Spleen (tissue), 11 donors: ENCODE results near the gene EIF3K. TPM values are rescaled to one million over a fixed set of nuclear protein-coding genes. Genes with fewer than 3 reads are reported as not detected.

ENCODE experiments used
- DNase-seq: peaks from one replicate; pipeline ENCODE4 v3.0.0-alpha.2; 2020
- H3K27ac ChIP-seq, 8 donors: fragments of 200-600 bp; sonication (generic) in 7 of 8; 1 replicate in 4 of 8; 2 replicates in 4 of 8; pipeline versions ENCODE4 v1.5.0 to v1.8.0; 2016 to 2021; ENCODE audit warnings: inconsistent platforms in 4 of 8, mild to moderate bottlenecking in 4 of 8, moderate library complexity in 1 of 8
- H3K27me3 ChIP-seq, 7 donors: fragments of 200-600 bp; sonication (generic) in 6 of 7; replicated peaks in 1 of 7; 1 replicate in 4 of 7; 2 replicates in 3 of 7; pipeline versions ENCODE4 v1.5.0 to v1.8.0; 2016 to 2021; ENCODE audit warnings: inconsistent platforms in 3 of 7, mild to moderate bottlenecking in 1 of 7
- H3K36me3 ChIP-seq, 6 donors: fragments of 200-600 bp; sonication (generic) in 5 of 6; 1 replicate in 4 of 6; 2 replicates in 2 of 6; pipeline versions ENCODE4 v1.5.0 to v1.8.0; 2016 to 2021; ENCODE audit warnings: inconsistent platforms in 2 of 6
- H3K4me1 ChIP-seq, 6 donors: fragments of 200-600 bp; sonication (generic) in 5 of 6; 1 replicate in 3 of 6; 2 replicates in 3 of 6; pipeline versions ENCODE4 v1.5.0 to v1.8.0; 2016 to 2021; ENCODE audit warnings: inconsistent platforms in 3 of 6
- H3K4me3 ChIP-seq, 8 donors: fragments of 200-600 bp; sonication (generic) in 7 of 8; 1 replicate in 4 of 8; 2 replicates in 4 of 8; pipeline versions ENCODE4 v1.5.0 to v1.8.0; 2016 to 2021; ENCODE audit warnings: inconsistent platforms in 4 of 8, mild to moderate bottlenecking in 4 of 8, moderate library complexity in 2 of 8
- H3K9me3 ChIP-seq, 8 donors: fragments of 200-600 bp; sonication (generic) in 7 of 8; 1 replicate in 4 of 8; 2 replicates in 4 of 8; pipeline versions ENCODE4 v1.5.0 to v1.8.0; 2016 to 2021; ENCODE audit warnings: inconsistent platforms in 4 of 8
- CTCF ChIP-seq, 11 experiments: fragments of 200-600 bp in 7 of 11; fragments of 450-650 bp in 4 of 11; sonication (generic) in 4 of 11; IDR thresholded peaks in 8 of 11; conservative IDR thresholded peaks in 3 of 11; 1 replicate in 7 of 11; 2 replicates in 4 of 11; pipeline versions ENCODE4 v1.4.0 to v1.8.0; 2016 to 2021; ENCODE audit warnings: antibody characterized with exemption in 11 of 11, inconsistent platforms in 4 of 11, mild to moderate bottlenecking in 1 of 11
- POLR2A ChIP-seq, 3 donors: fragments of 450-650 bp; IDR thresholded peaks; one replicate each; pipeline ENCODE4 v1.5.1; 2017; ENCODE audit warnings: antibody characterized with exemption in 3 of 3, mild to moderate bottlenecking in 1 of 3
- POLR2AphosphoS5 ChIP-seq, 3 donors: sonication (generic); formaldehyde crosslinking; IDR thresholded peaks; one replicate each; pipeline ENCODE4 v1.5.1; 2017; ENCODE audit warnings: antibody characterized with exemption in 3 of 3
- WGBS, 5 donors: extraction: QIAGEN DNeasy Blood & Tissue Kit in 3 of 5; methylation state at CpG; one replicate each; pipeline versions ENCODE4 v1.1.5 to v1.1.7; 2013 to 2018; 5-methylcytosine and 5-hydroxymethylcytosine counted together
- intact Hi-C: fragments of 100-400 bp; cut with DNase I; formaldehyde crosslinking; loops from one replicate; pipeline ENCODE4 v1.15.0; 2023; ENCODE audit warnings: low total_unique reads
- polyA plus RNA-seq, 3 donors: library from polyadenylated mRNA; stranded (reverse); fragments of 200-250 nt; gene quantifications; one replicate each; pipeline ENCODE4 v1.2.1, GENCODE V29; 2013
- total RNA-seq, 7 donors: library from RNA; depleted of rRNA in 3 of 7; stranded (reverse); fragments of >200 nt in 3 of 7; fragmentation: NEBNext Ultra II Directional in 4 of 7; extraction: Animal tissue kit (Norgen Biotek cat#: 25700) in 4 of 7; gene quantifications; one replicate each; pipeline versions ENCODE4 v1.1.0 to v1.2.1, GENCODE V29; 2016 to 2021
- donor health status: healthy with polysubstance abuse.
- donor health status: DM: no; HTN: no; CAD: no; lungs with moderate emphysema.
- donor health status: DM: no; HTN: no; CAD: no.
- donor health status: Bipolar disorder and iron deficiency.
- donor health status: healthy.
- donor health status: DM: no; HTN: no; CAD: no.
- donor health status: DM: yes; HTN: yes; CAD: no.

Gene EIF3K
- total and polyA plus RNA-seq, 10 donors: 232 to 538 (median 302) TPM

- TF ChIP-seq CTCF (IDR thresholded peaks at IDR 0.05 in 8 of 11, conservative IDR thresholded peaks at IDR 0.05 in 3 of 11) (no peak), POLR2AphosphoS5 (IDR thresholded peaks at IDR 0.05) (peak in 1 of 3 donors; percentile 45)
- Histone ChIP-seq H3K4me3 (peak overlapping the region in 1 of 8 donors; percentile 2), H3K27me3 (no peaks in the 10 kb centered on the region), H3K9me3 (no peaks in the 10 kb centered on the region), H3K27ac (peak overlapping the region; percentile 51 to 91 (median 82)), H3K4me1 (peaks cover 69 to 100% (median 97%) of the 10 kb centered on the region in 6 donors), H3K36me3 (peaks cover 0 to 20% (median 0%) of the 10 kb centered on the region in 6 donors)
- DNase-seq: no peak
- intact Hi-C loops: no loop called here
- 43 to 56% (median 45%) methylated on average over 7 of the region's 7 CpGs for WGBS, 5 donors
Observed at GRCh38 chr19:38684078-38684861, 65.3 kb downstream of the EIF3K start.

DNA sequence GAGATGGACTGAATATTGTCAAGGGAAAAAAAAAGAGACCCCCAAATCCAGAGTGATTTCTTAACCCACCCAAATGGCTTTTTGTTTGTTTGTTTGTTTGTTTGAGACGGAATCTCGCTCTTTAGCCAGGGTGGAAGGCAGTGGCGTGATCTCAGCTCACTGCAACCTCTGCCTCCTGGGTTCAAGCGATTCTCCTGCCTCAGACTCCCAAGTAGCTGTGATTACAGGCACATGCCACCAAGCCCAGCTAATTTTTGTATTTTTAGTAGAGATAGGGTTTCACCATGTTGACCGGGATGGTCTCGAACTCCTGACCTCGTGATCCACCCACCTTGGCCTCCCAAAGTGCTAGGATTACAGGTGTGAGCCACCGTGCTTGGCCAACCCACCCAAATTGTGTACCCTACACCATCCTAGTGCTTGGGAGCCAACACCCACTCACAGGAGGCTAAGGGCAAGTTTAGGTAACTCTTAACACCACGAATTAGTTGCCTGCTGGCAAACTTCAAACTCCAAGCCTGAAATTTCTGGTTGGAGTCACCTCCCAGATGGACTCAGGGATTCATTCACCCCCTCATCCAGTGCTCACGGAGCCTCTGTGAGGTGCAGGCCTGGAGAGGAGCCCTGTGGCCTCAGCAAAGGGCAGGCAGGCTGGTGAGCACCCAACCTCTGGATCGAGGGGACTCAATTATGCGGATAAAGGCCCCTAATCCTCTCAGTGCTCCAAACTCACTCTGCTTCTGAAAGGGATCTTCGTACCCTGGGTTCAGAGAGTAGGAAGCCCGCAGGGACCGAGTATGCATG lies 66.1 kb downstream of the EIF3K start:
- TF ChIP-seq POLR2AphosphoS5 (IDR thresholded peaks at IDR 0.05): peak in 1 of 3 donors; percentile 17
- TF ChIP-seq CTCF (IDR thresholded peaks at IDR 0.05 in 8 of 11, conservative IDR thresholded peaks at IDR 0.05 in 3 of 11): no peak
- TF ChIP-seq POLR2A (IDR thresholded peaks at IDR 0.05): no peak
- H3K27ac ChIP-seq: peak overlapping the region; percentile 51 to 91 (median 82)
- no peak for DNase-seq
- H3K36me3 ChIP-seq: peaks cover 0 to 19% (median 0%) of the 10 kb centered on the region in 6 donors
- 80 to 95% (median 84%) methylated on average over 11 to 15 of the region's 15 CpGs for WGBS, 5 donors
- H3K9me3 ChIP-seq: no peaks in the 10 kb centered on the region
- peaks cover 63 to 100% (median 94%) of the 10 kb centered on the region in 6 donors for H3K4me1 ChIP-seq
- H3K27me3 ChIP-seq: no peaks in the 10 kb centered on the region
- H3K4me3 ChIP-seq: no peak overlapping the region
- intact Hi-C loops: no loop called here

DNA sequence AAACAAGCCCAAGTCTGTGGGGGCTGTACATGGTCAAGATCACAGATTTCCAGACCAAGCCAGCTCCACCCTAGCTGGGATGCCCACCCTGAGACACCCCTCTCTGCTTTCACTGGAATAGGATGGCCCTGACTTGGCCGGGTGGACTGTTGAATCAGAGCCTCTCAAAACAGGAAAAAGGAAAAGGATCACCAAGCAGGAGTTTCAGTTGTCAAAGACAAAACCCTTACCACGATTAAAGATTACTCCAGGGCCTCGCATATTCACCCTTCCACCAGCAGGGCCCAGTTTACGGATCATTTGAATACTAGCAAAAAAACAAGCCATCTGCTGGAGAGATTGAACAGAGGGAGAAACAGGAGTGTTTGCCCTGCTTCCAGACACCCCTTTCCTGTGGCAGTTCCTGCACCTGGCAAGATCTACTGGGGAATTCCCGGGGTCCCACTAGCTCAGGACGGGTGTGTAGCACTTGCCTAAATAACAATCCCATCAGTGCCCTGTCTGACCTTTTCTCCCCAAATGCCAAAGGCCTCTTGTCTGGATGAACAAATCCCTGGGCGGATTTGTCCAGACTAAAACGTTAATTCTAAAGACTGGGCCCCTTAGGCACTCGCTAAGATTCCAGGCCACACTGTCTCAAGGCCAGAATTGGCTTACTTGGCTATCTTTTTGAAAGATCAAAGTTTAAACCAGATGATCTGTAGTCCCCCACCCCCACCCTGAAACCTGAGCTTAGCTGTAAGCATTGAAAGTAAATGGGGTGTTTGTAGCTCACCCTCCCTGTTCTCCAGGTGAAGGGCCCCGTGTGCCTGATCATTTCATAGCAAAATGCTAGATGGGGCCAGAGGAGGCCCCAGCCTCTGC lies 66.9 kb downstream of the EIF3K start:
- intact Hi-C loops: no loop called here
- Histone ChIP-seq H3K9me3 (no peaks in the 10 kb centered on the region), H3K27me3 (no peaks in the 10 kb centered on the region), H3K27ac (peak overlapping the region; percentile 51 to 91 (median 82)), H3K36me3 (peaks cover 0 to 24% (median 0%) of the 10 kb centered on the region in 6 donors), H3K4me1 (peaks cover 62 to 100% (median 94%) of the 10 kb centered on the region in 6 donors), H3K4me3 (no peak overlapping the region)
- no peak for DNase-seq
- peak in 10 of 11 experiments; percentile 14 to 52 (median 34) for TF ChIP-seq CTCF (IDR thresholded peaks at IDR 0.05 in 8 of 11, conservative IDR thresholded peaks at IDR 0.05 in 3 of 11)
- no peak for TF ChIP-seq POLR2A (IDR thresholded peaks at IDR 0.05)
- WGBS, 5 donors: 22 to 43% (median 32%) methylated on average over 9 to 10 of the region's 10 CpGs
